B cell (primary cell): ENCODE results near the gene SAC3D1.

Experiments used
- CTCF ChIP-seq: fragments of 200-600 bp; IDR thresholded peaks from one replicate; pipeline ENCODE4 v1.8.0; 2022; ENCODE audit warnings: antibody characterized with exemption, mild to moderate bottlenecking
- EZH2 ChIP-seq: IDR thresholded peaks from 2 replicates; pipeline ENCODE4 v1.6.1; 2012; ENCODE audit warnings: borderline replicate concordance, low read depth, mild to moderate bottlenecking, moderate library complexity, low read length; ENCODE audit not compliant: insufficient read depth, poor library complexity, severe bottlenecking

- TF ChIP-seq CTCF (no peak), EZH2 (no peak)
Observed at GRCh38 chr11:65019824-65020223, 21.2 kb upstream of the SAC3D1 start.
